SK-N-SH (cell line): ENCODE results near the gene LMF1. TPM values are rescaled to one million over a fixed set of nuclear protein-coding genes. Genes with fewer than 3 reads are reported as not detected.

ENCODE experiments used
- CTCF ChIA-PET: fragments of 300-600, 350-600 bp; formaldehyde crosslinking; extraction: SDS; loops from one replicate; lab custom pipeline; 2021; lab: Yijun Ruan, JAX
- POLR2A ChIA-PET: fragments of 350-600 bp; sonication (Branson Sonifier 250); formaldehyde crosslinking; extraction: SDS; loops from one replicate; lab custom pipeline; 2020; ENCODE audit warnings: antibody characterized with exemption, inconsistent platforms; lab: Yijun Ruan, JAX
- DNase-seq: peaks from one replicate; pipeline ENCODE4 v3.0.0; 2012
- H2AFZ ChIP-seq: fragments of 200-600 bp; sonication (generic); 2 replicates; pipeline ENCODE4 v1.8.1; 2016; ENCODE audit warnings: antibody characterized with exemption, mild to moderate bottlenecking, low read depth
- H3F3A ChIP-seq: fragments of 200-600 bp; sonication (generic); replicated peaks from 2 replicates; pipeline ENCODE3; 2016; ENCODE audit warnings: antibody characterized with exemption, mild to moderate bottlenecking; ENCODE audit not compliant: insufficient read depth
- H3K27ac ChIP-seq, 2 experiments: fragments of 200-500 bp in 1 of 2; fragments of 200-600 bp in 1 of 2; sonication (Bioruptor generic) in 1 of 2; sonication (generic), shearing (Covaris generic) in 1 of 2; 2 replicates each; pipeline versions ENCODE4 v1.5.1 to v1.6.1; 2014 to 2016; ENCODE audit warnings: low read depth in 2 of 2, inconsistent platforms in 1 of 2, low read length in 1 of 2, mild to moderate bottlenecking in 1 of 2, mixed read lengths in 1 of 2
- H3K27me3 ChIP-seq: fragments of 200-600 bp; sonication (generic), shearing (Covaris generic); 2 replicates; pipeline ENCODE4 v1.6.1; 2016; ENCODE audit warnings: mixed run types; ENCODE audit not compliant: insufficient read depth
- H3K36me3 ChIP-seq, 2 experiments: fragments of 200-500 bp in 1 of 2; fragments of 200-600 bp in 1 of 2; sonication (Bioruptor generic) in 1 of 2; sonication (generic) in 1 of 2; replicated peaks in 1 of 2; 2 replicates each; pipeline versions ENCODE3 to v1.5.1; 2014 to 2016; ENCODE audit warnings: low read length in 1 of 2, mild to moderate bottlenecking in 1 of 2; ENCODE audit not compliant: insufficient read depth in 2 of 2, control insufficient read depth in 1 of 2
- H3K4me1 ChIP-seq, 2 experiments: fragments of 200-500 bp in 1 of 2; fragments of 200-600 bp in 1 of 2; sonication (Bioruptor generic) in 1 of 2; sonication (generic), shearing (Covaris generic) in 1 of 2; 2 replicates each; pipeline versions ENCODE4 v1.5.1 to v1.6.1; 2014 to 2016; ENCODE audit warnings: low read depth in 1 of 2, low read length in 1 of 2, mixed run types in 1 of 2; ENCODE audit not compliant: insufficient read depth in 2 of 2, control insufficient read depth in 1 of 2
- H3K4me2 ChIP-seq: fragments of 200-600 bp; sonication (generic), shearing (Covaris generic); 2 replicates; pipeline ENCODE4 v1.6.1; 2017; ENCODE audit warnings: mixed run types
- H3K4me3 ChIP-seq, 2 experiments: fragments of 200-500 bp in 1 of 2; fragments of 200-600 bp in 1 of 2; sonication (Bioruptor generic) in 1 of 2; sonication (generic), shearing (Covaris generic) in 1 of 2; 2 replicates each; pipeline versions ENCODE4 v1.5.1 to v1.8.1; 2014 to 2016; ENCODE audit warnings: low read depth in 2 of 2, inconsistent platforms in 1 of 2, low read length in 1 of 2, mild to moderate bottlenecking in 1 of 2, mixed read lengths in 1 of 2, moderate library complexity in 1 of 2
- H3K79me2 ChIP-seq: fragments of 200-600 bp; sonication (generic); 2 replicates; pipeline ENCODE4 v1.8.1; 2017; ENCODE audit warnings: mild to moderate bottlenecking; ENCODE audit not compliant: insufficient read depth
- H3K9ac ChIP-seq: fragments of 200-600 bp; sonication (generic); 2 replicates; pipeline ENCODE4 v1.6.1; 2017; ENCODE audit warnings: mixed run types
- H3K9me2 ChIP-seq: fragments of 200-600 bp; sonication (generic); 2 replicates; pipeline ENCODE4 v1.6.1; 2017; ENCODE audit warnings: mixed run types
- H3K9me3 ChIP-seq: fragments of 200-600 bp; sonication (generic); 2 replicates; pipeline ENCODE4 v1.6.1; 2017; ENCODE audit warnings: mixed run types, mild to moderate bottlenecking, moderate library complexity
- H4K20me1 ChIP-seq: fragments of 200-600 bp; sonication (generic); 2 replicates; pipeline ENCODE4 v1.6.1; 2017; ENCODE audit warnings: mild to moderate bottlenecking, mixed run types; ENCODE audit not compliant: insufficient read depth
- CHD2 ChIP-seq: fragments of 150-350 bp; IDR thresholded peaks from 2 replicates; pipeline ENCODE4 v1.6.1; 2018; ENCODE audit warnings: low read length; ENCODE audit not compliant: partially characterized antibody
- ELF1 ChIP-seq: IDR thresholded peaks from 2 replicates; pipeline ENCODE4 v1.4.0; 2012
- EP300 ChIP-seq, 2 experiments: IDR thresholded peaks; 2 replicates each; pipeline versions ENCODE4 v1.4.0 to v1.6.1; 2012; ENCODE audit warnings: borderline replicate concordance in 1 of 2, low read depth in 1 of 2, low read length in 1 of 2
- FOXM1 ChIP-seq: IDR thresholded peaks from 2 replicates; pipeline ENCODE4 v1.4.0; 2012; ENCODE audit warnings: low read depth, mild to moderate bottlenecking
- GABPA ChIP-seq: IDR thresholded peaks from 2 replicates; pipeline ENCODE4 v1.4.0; 2012; ENCODE audit warnings: low read depth, mild to moderate bottlenecking
- GATA2 ChIP-seq: sonication (generic); formaldehyde crosslinking; IDR thresholded peaks from 2 replicates; pipeline ENCODE4 v1.5.0; 2020; ENCODE audit warnings: mild to moderate bottlenecking, missing genetic modification reagents
- JUND ChIP-seq: IDR thresholded peaks from 2 replicates; pipeline ENCODE4 v1.4.0; 2012
- NRF1 ChIP-seq: IDR thresholded peaks from 2 replicates; pipeline ENCODE4 v1.6.1; 2012; ENCODE audit warnings: low read depth, mild to moderate bottlenecking, low read length
- RXRA ChIP-seq: IDR thresholded peaks from 2 replicates; pipeline ENCODE4 v1.4.0; 2012; ENCODE audit warnings: low read depth, mild to moderate bottlenecking, borderline replicate concordance
- SIN3A ChIP-seq: IDR thresholded peaks from 2 replicates; pipeline ENCODE4 v1.6.1; 2012; ENCODE audit warnings: low read depth, mild to moderate bottlenecking, low read length, moderate library complexity, borderline replicate concordance
- SMC3 ChIP-seq: IDR thresholded peaks from 2 replicates; pipeline ENCODE4 v1.6.1; 2012; ENCODE audit warnings: low read depth, low read length, improper control_type of control experiment
- TEAD4 ChIP-seq: IDR thresholded peaks from 2 replicates; pipeline ENCODE4 v1.4.0; 2012; ENCODE audit warnings: mild to moderate bottlenecking, borderline replicate concordance; ENCODE audit not compliant: insufficient read depth
- YY1 ChIP-seq: IDR thresholded peaks from 2 replicates; pipeline ENCODE4 v1.4.0; 2012; ENCODE audit warnings: low read depth, mild to moderate bottlenecking
- WGBS: methylation state at CpG from one replicate; pipeline ENCODE4 v1.1.6; 2017; ENCODE audit warnings: low lambda C conversion rate; 5-methylcytosine and 5-hydroxymethylcytosine counted together
- polyA plus RNA-seq, 3 experiments: library from polyadenylated mRNA; depleted of rRNA; stranded (reverse); fragments of >200 nt; gene quantifications; 2 replicates each; pipeline ENCODE4 v1.2.3, GENCODE V29; 2012
- TF ChIP-seq, protein P1 (sequence below): IDR thresholded peaks from 2 replicates; pipeline ENCODE4 v1.4.0; 2012; ENCODE audit warnings: low read depth, borderline replicate concordance
- TF ChIP-seq, protein P2 (sequence below): IDR thresholded peaks from 2 replicates; pipeline ENCODE4 v1.4.0; 2012; ENCODE audit warnings: low read depth, borderline replicate concordance
- TF ChIP-seq, protein P3 (sequence below): fragments of 200-600 bp; sonication (generic); IDR thresholded peaks from 2 replicates; pipeline ENCODE4 v1.6.1; 2017; ENCODE audit warnings: antibody characterized with exemption, mild to moderate bottlenecking, moderate library complexity
- TF ChIP-seq, protein P4 (sequence below): fragments of 150-350 bp; IDR thresholded peaks from 2 replicates; pipeline ENCODE4 v1.6.1; 2017; ENCODE audit warnings: antibody characterized with exemption, low read length, low read depth, borderline replicate concordance
- TF ChIP-seq, protein P5 (sequence below): IDR thresholded peaks from 2 replicates; pipeline ENCODE4 v1.6.1; 2012; ENCODE audit warnings: mild to moderate bottlenecking, low read depth, low read length, moderate library complexity
- TF ChIP-seq, protein P6 (sequence below): IDR thresholded peaks from 2 replicates; pipeline ENCODE4; 2012

The LMF1 gene
- polyA plus RNA-seq, 1 of the 3 experiments (the other 2 are of a cell fraction): 5.7 TPM

DNA sequence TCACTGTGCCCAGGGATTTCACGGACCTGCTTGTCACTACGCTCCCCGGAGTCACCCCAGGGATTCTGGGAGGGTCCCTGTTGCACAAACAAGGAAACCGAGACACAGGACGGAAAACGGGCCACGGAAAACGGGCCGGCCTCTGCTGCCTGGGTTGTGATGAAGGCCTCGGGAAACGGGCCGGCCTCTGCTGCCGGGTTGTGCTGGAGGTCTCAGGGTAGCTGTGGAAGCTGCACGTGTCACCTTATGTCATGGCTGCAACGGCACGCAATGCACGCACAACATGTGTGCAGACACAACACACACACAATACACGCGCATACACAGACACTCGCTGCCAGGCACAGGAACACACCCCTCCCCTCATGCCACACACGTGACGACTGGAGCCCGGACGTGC lies 143.3 kb downstream of the LMF1 start:
- DNase-seq: no peak
- Histone ChIP-seq H3K9me2 (no peaks in the 10 kb centered on the region), H3K36me3 (no peaks in the 10 kb centered on the region), H3K27ac (no peak overlapping the region), H3F3A (no peaks in the 10 kb centered on the region), H3K4me2 (no peak overlapping the region), H3K9ac (no peak overlapping the region), H3K79me2 (no peaks in the 10 kb centered on the region), H3K9me3 (no peaks in the 10 kb centered on the region), H3K27me3 (peaks cover 29% of the 10 kb centered on the region; the same call in 1 of the 2 replicates), H3K4me3 (no peak overlapping the region), H4K20me1 (no peaks in the 10 kb centered on the region), H3K4me1 (peaks cover 0 to 5% of the 10 kb centered on the region in 2 experiments; a peak in 2 of 4 replicates), H2AFZ (no peak overlapping the region)
- TF ChIP-seq, protein P1, sequence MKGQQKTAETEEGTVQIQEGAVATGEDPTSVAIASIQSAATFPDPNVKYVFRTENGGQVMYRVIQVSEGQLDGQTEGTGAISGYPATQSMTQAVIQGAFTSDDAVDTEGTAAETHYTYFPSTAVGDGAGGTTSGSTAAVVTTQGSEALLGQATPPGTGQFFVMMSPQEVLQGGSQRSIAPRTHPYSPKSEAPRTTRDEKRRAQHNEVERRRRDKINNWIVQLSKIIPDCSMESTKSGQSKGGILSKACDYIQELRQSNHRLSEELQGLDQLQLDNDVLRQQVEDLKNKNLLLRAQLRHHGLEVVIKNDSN: no peak
- TF ChIP-seq SMC3 (no peak), GATA2 (CRISPR knock-in tag) (no peak), GABPA (no peak), JUND (no peak), RXRA (no peak), SIN3A (no peak), NRF1 (no peak), EP300 (IDR thresholded peaks at IDR 0.05; ENCODE audit: borderline replicate concordance in 1 of 2, low read depth in 1 of 2, low read length in 1 of 2) (no peak), TEAD4 (no peak), ELF1 (no peak), YY1 (no peak), CHD2 (no peak), FOXM1 (no peak)
- TF ChIP-seq, protein P2, sequence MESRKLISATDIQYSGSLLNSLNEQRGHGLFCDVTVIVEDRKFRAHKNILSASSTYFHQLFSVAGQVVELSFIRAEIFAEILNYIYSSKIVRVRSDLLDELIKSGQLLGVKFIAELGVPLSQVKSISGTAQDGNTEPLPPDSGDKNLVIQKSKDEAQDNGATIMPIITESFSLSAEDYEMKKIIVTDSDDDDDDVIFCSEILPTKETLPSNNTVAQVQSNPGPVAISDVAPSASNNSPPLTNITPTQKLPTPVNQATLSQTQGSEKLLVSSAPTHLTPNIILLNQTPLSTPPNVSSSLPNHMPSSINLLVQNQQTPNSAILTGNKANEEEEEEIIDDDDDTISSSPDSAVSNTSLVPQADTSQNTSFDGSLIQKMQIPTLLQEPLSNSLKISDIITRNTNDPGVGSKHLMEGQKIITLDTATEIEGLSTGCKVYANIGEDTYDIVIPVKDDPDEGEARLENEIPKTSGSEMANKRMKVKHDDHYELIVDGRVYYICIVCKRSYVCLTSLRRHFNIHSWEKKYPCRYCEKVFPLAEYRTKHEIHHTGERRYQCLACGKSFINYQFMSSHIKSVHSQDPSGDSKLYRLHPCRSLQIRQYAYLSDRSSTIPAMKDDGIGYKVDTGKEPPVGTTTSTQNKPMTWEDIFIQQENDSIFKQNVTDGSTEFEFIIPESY: no peak
- TF ChIP-seq, protein P3, sequence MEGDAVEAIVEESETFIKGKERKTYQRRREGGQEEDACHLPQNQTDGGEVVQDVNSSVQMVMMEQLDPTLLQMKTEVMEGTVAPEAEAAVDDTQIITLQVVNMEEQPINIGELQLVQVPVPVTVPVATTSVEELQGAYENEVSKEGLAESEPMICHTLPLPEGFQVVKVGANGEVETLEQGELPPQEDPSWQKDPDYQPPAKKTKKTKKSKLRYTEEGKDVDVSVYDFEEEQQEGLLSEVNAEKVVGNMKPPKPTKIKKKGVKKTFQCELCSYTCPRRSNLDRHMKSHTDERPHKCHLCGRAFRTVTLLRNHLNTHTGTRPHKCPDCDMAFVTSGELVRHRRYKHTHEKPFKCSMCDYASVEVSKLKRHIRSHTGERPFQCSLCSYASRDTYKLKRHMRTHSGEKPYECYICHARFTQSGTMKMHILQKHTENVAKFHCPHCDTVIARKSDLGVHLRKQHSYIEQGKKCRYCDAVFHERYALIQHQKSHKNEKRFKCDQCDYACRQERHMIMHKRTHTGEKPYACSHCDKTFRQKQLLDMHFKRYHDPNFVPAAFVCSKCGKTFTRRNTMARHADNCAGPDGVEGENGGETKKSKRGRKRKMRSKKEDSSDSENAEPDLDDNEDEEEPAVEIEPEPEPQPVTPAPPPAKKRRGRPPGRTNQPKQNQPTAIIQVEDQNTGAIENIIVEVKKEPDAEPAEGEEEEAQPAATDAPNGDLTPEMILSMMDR: no peak
- TF ChIP-seq, protein P4, sequence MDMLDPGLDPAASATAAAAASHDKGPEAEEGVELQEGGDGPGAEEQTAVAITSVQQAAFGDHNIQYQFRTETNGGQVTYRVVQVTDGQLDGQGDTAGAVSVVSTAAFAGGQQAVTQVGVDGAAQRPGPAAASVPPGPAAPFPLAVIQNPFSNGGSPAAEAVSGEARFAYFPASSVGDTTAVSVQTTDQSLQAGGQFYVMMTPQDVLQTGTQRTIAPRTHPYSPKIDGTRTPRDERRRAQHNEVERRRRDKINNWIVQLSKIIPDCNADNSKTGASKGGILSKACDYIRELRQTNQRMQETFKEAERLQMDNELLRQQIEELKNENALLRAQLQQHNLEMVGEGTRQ: no peak
- TF ChIP-seq, protein P5, sequence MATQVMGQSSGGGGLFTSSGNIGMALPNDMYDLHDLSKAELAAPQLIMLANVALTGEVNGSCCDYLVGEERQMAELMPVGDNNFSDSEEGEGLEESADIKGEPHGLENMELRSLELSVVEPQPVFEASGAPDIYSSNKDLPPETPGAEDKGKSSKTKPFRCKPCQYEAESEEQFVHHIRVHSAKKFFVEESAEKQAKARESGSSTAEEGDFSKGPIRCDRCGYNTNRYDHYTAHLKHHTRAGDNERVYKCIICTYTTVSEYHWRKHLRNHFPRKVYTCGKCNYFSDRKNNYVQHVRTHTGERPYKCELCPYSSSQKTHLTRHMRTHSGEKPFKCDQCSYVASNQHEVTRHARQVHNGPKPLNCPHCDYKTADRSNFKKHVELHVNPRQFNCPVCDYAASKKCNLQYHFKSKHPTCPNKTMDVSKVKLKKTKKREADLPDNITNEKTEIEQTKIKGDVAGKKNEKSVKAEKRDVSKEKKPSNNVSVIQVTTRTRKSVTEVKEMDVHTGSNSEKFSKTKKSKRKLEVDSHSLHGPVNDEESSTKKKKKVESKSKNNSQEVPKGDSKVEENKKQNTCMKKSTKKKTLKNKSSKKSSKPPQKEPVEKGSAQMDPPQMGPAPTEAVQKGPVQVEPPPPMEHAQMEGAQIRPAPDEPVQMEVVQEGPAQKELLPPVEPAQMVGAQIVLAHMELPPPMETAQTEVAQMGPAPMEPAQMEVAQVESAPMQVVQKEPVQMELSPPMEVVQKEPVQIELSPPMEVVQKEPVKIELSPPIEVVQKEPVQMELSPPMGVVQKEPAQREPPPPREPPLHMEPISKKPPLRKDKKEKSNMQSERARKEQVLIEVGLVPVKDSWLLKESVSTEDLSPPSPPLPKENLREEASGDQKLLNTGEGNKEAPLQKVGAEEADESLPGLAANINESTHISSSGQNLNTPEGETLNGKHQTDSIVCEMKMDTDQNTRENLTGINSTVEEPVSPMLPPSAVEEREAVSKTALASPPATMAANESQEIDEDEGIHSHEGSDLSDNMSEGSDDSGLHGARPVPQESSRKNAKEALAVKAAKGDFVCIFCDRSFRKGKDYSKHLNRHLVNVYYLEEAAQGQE: no peak
- TF ChIP-seq, protein P6, sequence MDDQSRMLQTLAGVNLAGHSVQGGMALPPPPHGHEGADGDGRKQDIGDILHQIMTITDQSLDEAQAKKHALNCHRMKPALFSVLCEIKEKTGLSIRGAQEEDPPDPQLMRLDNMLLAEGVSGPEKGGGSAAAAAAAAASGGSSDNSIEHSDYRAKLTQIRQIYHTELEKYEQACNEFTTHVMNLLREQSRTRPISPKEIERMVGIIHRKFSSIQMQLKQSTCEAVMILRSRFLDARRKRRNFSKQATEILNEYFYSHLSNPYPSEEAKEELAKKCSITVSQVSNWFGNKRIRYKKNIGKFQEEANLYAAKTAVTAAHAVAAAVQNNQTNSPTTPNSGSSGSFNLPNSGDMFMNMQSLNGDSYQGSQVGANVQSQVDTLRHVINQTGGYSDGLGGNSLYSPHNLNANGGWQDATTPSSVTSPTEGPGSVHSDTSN: no peak
- WGBS: 66% methylated on average over 21 of the region's 24 CpGs
- ChIA-PET POLR2A (no interaction called here), CTCF (interaction anchor here (2.1 kb wide), 1 partner anchor 227 kb away, joined by 5 read pairs; no protein-coding TSS in a partner anchor)
